ENCODE data around the gene VMP1. TPM values are rescaled to one million over a fixed set of nuclear protein-coding genes. Genes with fewer than 3 reads are reported as not detected.

VMP1 gene
- total and polyA plus RNA-seq, 2 of the 13 experiments (the other 11 are each of a cell fraction or from before 2014, with no cell fraction given), result 186 to 271 TPM

DNA sequence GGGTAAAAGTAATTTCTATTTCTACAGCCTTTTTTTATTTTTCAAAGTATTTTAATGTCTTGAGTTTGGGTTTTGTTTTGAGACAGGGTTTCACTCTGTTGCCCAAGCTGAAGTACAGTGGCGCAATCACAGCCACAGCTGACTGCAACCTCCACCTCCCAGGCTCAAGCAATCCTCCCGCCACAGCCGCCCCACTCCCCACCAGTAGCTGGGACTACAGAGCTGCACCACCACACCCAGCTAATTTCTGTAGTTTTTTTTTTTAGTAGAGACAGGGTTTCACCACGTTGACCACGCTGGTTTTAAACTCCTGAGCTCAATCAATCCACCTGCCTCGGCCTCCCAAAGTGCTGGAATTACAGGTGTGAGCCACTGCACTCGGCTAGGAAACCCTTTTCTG, 141.3 kb downstream of the VMP1 start (continued):
- TF ChIP-seq PCBP2 (optimal IDR thresholded peaks at IDR 0.05; ENCODE audit: low read depth, low read length, poor library complexity, severe bottlenecking) (no peak), NCOA2 (CRISPR knock-in tag; IDR thresholded peaks at IDR 0.05) (peak; percentile 50; the same call in 1 of the 2 replicates), ZNF282 (IDR thresholded peaks at IDR 0.05; ENCODE audit: partially characterized antibody) (no peak), TGIF2 (CRISPR knock-in tag; IDR thresholded peaks at IDR 0.05) (peak; percentile 60; the same call in 1 of the 2 replicates), ELK4 (CRISPR knock-in tag; IDR thresholded peaks at IDR 0.05; ENCODE audit: borderline replicate concordance) (no peak), HOXA7 (CRISPR knock-in tag; IDR thresholded peaks at IDR 0.05) (no peak), ZNF296 (CRISPR knock-in tag; conservative IDR thresholded peaks at IDR 0.05) (no peak), MXI1 (IDR thresholded peaks at IDR 0.05; ENCODE audit: borderline replicate concordance, low read depth, low read length) (no peak), RFXAP (CRISPR knock-in tag; IDR thresholded peaks at IDR 0.05; ENCODE audit: borderline replicate concordance) (no peak), CSRNP1 (CRISPR knock-in tag; IDR thresholded peaks at IDR 0.05) (0 out of 2 replicates have a peak, but pooled peaks have one; percentile 45), PATZ1 (CRISPR knock-in tag; IDR thresholded peaks at IDR 0.05) (peak; percentile 77), ZNF615 (CRISPR knock-in tag; IDR thresholded peaks at IDR 0.05; ENCODE audit: borderline replicate concordance) (no peak; the same call in 1 of the 2 replicates)
- TF ChIP-seq, protein P1, sequence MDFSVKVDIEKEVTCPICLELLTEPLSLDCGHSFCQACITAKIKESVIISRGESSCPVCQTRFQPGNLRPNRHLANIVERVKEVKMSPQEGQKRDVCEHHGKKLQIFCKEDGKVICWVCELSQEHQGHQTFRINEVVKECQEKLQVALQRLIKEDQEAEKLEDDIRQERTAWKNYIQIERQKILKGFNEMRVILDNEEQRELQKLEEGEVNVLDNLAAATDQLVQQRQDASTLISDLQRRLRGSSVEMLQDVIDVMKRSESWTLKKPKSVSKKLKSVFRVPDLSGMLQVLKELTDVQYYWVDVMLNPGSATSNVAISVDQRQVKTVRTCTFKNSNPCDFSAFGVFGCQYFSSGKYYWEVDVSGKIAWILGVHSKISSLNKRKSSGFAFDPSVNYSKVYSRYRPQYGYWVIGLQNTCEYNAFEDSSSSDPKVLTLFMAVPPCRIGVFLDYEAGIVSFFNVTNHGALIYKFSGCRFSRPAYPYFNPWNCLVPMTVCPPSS (IDR thresholded peaks at IDR 0.05), result no peak
- TF ChIP-seq, protein P2, sequence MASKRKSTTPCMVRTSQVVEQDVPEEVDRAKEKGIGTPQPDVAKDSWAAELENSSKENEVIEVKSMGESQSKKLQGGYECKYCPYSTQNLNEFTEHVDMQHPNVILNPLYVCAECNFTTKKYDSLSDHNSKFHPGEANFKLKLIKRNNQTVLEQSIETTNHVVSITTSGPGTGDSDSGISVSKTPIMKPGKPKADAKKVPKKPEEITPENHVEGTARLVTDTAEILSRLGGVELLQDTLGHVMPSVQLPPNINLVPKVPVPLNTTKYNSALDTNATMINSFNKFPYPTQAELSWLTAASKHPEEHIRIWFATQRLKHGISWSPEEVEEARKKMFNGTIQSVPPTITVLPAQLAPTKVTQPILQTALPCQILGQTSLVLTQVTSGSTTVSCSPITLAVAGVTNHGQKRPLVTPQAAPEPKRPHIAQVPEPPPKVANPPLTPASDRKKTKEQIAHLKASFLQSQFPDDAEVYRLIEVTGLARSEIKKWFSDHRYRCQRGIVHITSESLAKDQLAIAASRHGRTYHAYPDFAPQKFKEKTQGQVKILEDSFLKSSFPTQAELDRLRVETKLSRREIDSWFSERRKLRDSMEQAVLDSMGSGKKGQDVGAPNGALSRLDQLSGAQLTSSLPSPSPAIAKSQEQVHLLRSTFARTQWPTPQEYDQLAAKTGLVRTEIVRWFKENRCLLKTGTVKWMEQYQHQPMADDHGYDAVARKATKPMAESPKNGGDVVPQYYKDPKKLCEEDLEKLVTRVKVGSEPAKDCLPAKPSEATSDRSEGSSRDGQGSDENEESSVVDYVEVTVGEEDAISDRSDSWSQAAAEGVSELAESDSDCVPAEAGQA (IDR thresholded peaks at IDR 0.05; ENCODE audit: low read depth), result no peak
- TF ChIP-seq, protein P2 (CRISPR knock-in tag; IDR thresholded peaks at IDR 0.05; ENCODE audit: borderline replicate concordance), result no peak
